ENCODE data around the gene SLCO3A1.

SLCO3A1 gene

GRCh38 chr15:92020804-92021203 is 167.3 kb downstream of the SLCO3A1 start:
- no peak for DNase-seq (ENCODE audit: extremely low read depth, low read depth)
- no peak for TF ChIP-seq CTCF (IDR thresholded peaks at IDR 0.05; ENCODE audit: low read depth, low read length)

- no peak for TF ChIP-seq CTCF (IDR thresholded peaks at IDR 0.05; ENCODE audit: low read depth, low read length)
- DNase-seq (ENCODE audit: extremely low read depth, low read depth), result no peak
Measured at GRCh38 chr15:92021792-92022191, 168.3 kb downstream of the SLCO3A1 start.

GRCh38 chr15:92023965-92024364 is 170.5 kb downstream of the SLCO3A1 start:
- no peak for DNase-seq (ENCODE audit: extremely low read depth, low read depth)
- no peak for TF ChIP-seq CTCF (IDR thresholded peaks at IDR 0.05; ENCODE audit: low read depth, low read length)

- DNase-seq (ENCODE audit: extremely low read depth, low read depth), result no peak
- TF ChIP-seq CTCF (IDR thresholded peaks at IDR 0.05; ENCODE audit: low read depth, low read length), result no peak
Measured at GRCh38 chr15:92025706-92026270, 172.3 kb downstream of the SLCO3A1 start.

GRCh38 chr15:92028389-92028724 is 174.8 kb downstream of the SLCO3A1 start:
- DNase-seq (ENCODE audit: extremely low read depth, low read depth), result no peak
- no peak for TF ChIP-seq CTCF (IDR thresholded peaks at IDR 0.05; ENCODE audit: low read depth, low read length)

- no peak for DNase-seq (ENCODE audit: extremely low read depth, low read depth)
- TF ChIP-seq CTCF (IDR thresholded peaks at IDR 0.05; ENCODE audit: low read depth, low read length), result no peak
Measured at GRCh38 chr15:92029767-92030166, 176.3 kb downstream of the SLCO3A1 start.

GRCh38 chr15:92033314-92033713 is 179.8 kb downstream of the SLCO3A1 start:
- DNase-seq (ENCODE audit: extremely low read depth, low read depth), result no peak
- no peak for TF ChIP-seq CTCF (IDR thresholded peaks at IDR 0.05; ENCODE audit: low read depth, low read length)

All from AG09319 (cell line).